Measurements from ENCODE around the gene ATP6AP1. TPM values are rescaled to one million over a fixed set of nuclear protein-coding genes. Genes with fewer than 3 reads are reported as not detected.

The ATP6AP1 gene
- total and polyA plus RNA-seq, 3 experiments from 2014 or later: 43.0 to 129 (median 43.2) TPM

DNA sequence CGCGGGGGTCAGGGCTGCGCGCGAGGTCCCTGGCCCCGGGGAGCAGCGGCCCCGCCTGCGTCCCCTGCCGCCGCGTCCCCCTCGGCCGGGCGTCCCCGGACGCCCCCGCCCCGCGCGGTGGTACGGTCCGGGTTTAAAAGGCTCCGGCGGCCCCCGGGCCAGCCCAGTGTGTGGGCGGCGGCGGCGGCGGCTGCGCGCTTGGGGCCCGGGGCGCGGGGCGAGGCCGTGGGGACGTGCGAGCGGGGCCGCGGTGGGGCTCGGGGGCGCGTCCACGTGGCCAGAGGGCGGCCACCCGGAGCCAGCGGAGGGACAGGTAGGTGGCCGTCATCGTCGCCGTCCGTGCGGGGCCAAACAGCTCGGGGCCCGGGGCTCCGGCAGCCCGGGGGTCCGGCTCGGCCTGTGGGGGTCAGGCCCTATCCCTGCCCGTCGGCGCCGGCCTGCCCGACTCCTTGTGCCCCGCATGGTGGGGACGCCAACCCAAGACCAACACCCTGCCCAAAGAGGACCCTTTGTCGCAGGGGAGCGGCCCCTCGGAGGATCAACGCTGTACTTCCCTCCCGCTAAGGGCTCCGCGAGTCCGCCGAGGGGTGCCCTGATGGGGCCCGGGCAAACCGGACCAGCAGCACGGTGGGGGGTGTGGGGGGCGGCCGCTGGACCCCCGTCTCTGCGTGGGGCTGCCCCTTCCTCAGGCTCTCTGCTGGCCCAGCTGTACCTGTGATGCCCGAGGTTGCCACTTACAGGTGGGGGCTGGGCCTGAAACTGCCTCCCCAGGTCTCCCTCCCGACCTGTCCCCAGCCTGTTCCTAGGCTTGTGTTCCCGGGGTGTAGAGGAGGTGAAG, 29.9 kb downstream of the ATP6AP1 start, which contains the start of gene PLXNA3:
Gene PLXNA3, plus strand, starts transcription at position 166 of the 838 bp plus-strand sequence. CDS start 1,903 bp downstream, outside the sequence.
- Histone ChIP-seq H3K27me3 (ENCODE audit: insufficient read depth, low read length, poor library complexity, severe bottlenecking) (no peaks in the 10 kb centered on the region), H3K4me3 (ENCODE audit: low read length) (peak within 1 kb of the TSS; percentile 55), H3K36me3 (ENCODE audit: insufficient read depth, low read length) (no peaks in the 10 kb centered on the region), H3K27ac (ENCODE audit: low read depth, low read length) (peak within 1 kb of the TSS; percentile 54), H3K9me3 (ENCODE audit: low read length) (no peaks in the 10 kb centered on the region), H3K4me1 (ENCODE audit: insufficient read depth, low read length) (peaks cover 5% of the 10 kb centered on the region)
- Mint-ChIP-seq H3K27ac (peak within 1 kb of the TSS; percentile 88 to 98 (median 94)), H3K36me3 (peaks cover 0 to 25% (median 2%) of the 10 kb centered on the region in 3 donors), H3K4me3 (peak within 1 kb of the TSS; percentile 88 to 95 (median 92)), H3K9me3 (no peaks in the 10 kb centered on the region), H3K27me3 (peaks cover 0 to 5% of the 10 kb centered on the region in 2 donors), H3K4me1 (peaks cover 14 to 34% (median 18%) of the 10 kb centered on the region in 3 donors)
- DNase-seq: peak; percentile 57 to 81 (median 73)
- CTCF ChIA-PET: interaction anchor here (1.2 to 1.4 kb wide), 3 partner anchors 27 to 60 kb away, joined by 3 to 4 read pairs (median 3); partner anchors contain the start of gene RPL10
- POLR2A ChIA-PET: interaction anchor here (0.6 to 1.4 kb wide), 6 partner anchors 14 to 30 kb away, joined by 3 to 4 read pairs (median 3); partner anchors contain the start of gene FAM50A

- Mint-ChIP-seq H3K9me3 (no peaks in the 10 kb centered on the region), H3K27ac (peak overlapping the region; percentile 26 to 94 (median 54)), H3K4me1 (peaks cover 14 to 34% (median 18%) of the 10 kb centered on the region in 3 donors), H3K4me3 (peak overlapping the region; percentile 77 to 92 (median 83)), H3K27me3 (peaks cover 0 to 4% of the 10 kb centered on the region in 2 donors), H3K36me3 (peaks cover 0 to 24% (median 2%) of the 10 kb centered on the region in 3 donors)
- Histone ChIP-seq H3K9me3 (ENCODE audit: low read length) (no peaks in the 10 kb centered on the region), H3K27me3 (ENCODE audit: insufficient read depth, low read length, poor library complexity, severe bottlenecking) (no peaks in the 10 kb centered on the region), H3K27ac (ENCODE audit: low read depth, low read length) (peak overlapping the region; percentile 54), H3K4me1 (ENCODE audit: insufficient read depth, low read length) (peaks cover 5% of the 10 kb centered on the region), H3K36me3 (ENCODE audit: insufficient read depth, low read length) (no peaks in the 10 kb centered on the region), H3K4me3 (ENCODE audit: low read length) (peak overlapping the region; percentile 55)
- CTCF ChIA-PET: interaction anchor here (1.3 kb wide), 1 partner anchor 60 kb away, joined by 4 read pairs; no protein-coding TSS in a partner anchor
- POLR2A ChIA-PET: interaction anchor here (0.6 to 1.4 kb wide), 7 partner anchors 9 to 31 kb away, joined by 3 to 4 read pairs (median 3); partner anchors contain the start of genes FAM50A and SLC10A3
- no peak for DNase-seq
Measured at GRCh38 chrX:154458954-154459778, 30.7 kb downstream of the ATP6AP1 start.

DNA sequence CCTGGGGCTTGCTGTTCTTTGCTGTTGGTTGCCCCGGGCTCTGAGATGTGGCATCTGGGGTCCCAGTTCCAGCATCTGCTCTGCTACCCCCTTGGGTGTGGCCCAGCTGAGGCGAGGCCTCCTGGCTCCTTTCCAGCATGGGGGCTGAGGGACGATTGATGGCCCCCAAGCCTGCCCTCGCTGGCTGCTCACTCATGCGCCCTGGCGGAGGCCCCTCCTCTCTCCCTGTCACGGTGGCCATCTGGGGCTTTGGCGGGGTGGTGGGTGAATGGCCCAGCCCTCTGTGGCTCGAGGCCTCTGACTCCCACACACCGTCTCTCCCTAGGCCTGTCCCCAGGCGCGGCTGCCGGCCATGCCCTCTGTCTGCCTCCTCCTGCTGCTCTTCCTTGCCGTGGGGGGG, 31.4 kb downstream of the ATP6AP1 start:
- peaks cover 0 to 1% of the 10 kb centered on the region in 2 donors for H3K27me3 Mint-ChIP-seq

DNA sequence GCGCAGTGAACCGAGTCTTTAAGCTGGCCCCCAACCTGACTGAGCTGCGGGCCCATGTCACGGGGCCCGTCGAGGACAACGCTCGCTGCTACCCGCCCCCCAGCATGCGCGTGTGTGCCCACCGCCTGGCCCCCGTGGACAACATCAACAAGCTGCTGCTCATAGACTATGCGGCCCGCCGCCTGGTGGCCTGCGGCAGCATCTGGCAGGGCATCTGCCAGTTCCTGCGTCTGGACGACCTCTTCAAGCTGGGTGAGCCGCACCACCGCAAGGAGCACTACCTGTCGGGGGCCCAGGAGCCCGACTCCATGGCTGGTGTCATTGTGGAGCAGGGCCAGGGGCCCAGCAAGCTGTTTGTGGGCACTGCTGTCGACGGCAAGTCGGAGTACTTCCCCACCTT, 31.8 kb downstream of the ATP6AP1 start:
- ChIA-PET CTCF (no interaction called here), POLR2A (no interaction called here)
- Mint-ChIP-seq H3K9me3 (no peaks in the 10 kb centered on the region), H3K4me3 (peak overlapping the region in 3 of 7 donors; percentile 47 to 85 (median 64)), H3K4me1 (peaks cover 14 to 34% (median 18%) of the 10 kb centered on the region in 3 donors), H3K27ac (peak overlapping the region in 1 of 8 donors; percentile 75), H3K36me3 (peaks cover 0 to 29% (median 2%) of the 10 kb centered on the region in 3 donors), H3K27me3 (peaks cover 0 to 1% of the 10 kb centered on the region in 2 donors)
- H3K27ac ChIP-seq (ENCODE audit: low read depth, low read length): no peak overlapping the region
- no peak overlapping the region for H3K4me3 ChIP-seq (ENCODE audit: low read length)
- no peaks in the 10 kb centered on the region for H3K27me3 ChIP-seq (ENCODE audit: insufficient read depth, low read length, poor library complexity, severe bottlenecking)
- no peak for DNase-seq
- H3K4me1 ChIP-seq (ENCODE audit: insufficient read depth, low read length): peaks cover 5% of the 10 kb centered on the region
- no peaks in the 10 kb centered on the region for H3K9me3 ChIP-seq (ENCODE audit: low read length)
- H3K36me3 ChIP-seq (ENCODE audit: insufficient read depth, low read length): no peaks in the 10 kb centered on the region

More for the DNA sequence above, 31.4 kb downstream of the ATP6AP1 start:
- no peak for DNase-seq
- Histone ChIP-seq H3K4me1 (ENCODE audit: insufficient read depth, low read length) (peaks cover 5% of the 10 kb centered on the region), H3K27ac (ENCODE audit: low read depth, low read length) (no peak overlapping the region), H3K9me3 (ENCODE audit: low read length) (no peaks in the 10 kb centered on the region), H3K27me3 (ENCODE audit: insufficient read depth, low read length, poor library complexity, severe bottlenecking) (no peaks in the 10 kb centered on the region), H3K4me3 (ENCODE audit: low read length) (no peak overlapping the region), H3K36me3 (ENCODE audit: insufficient read depth, low read length) (no peaks in the 10 kb centered on the region)
- H3K4me3 Mint-ChIP-seq: peak overlapping the region in 5 of 7 donors; percentile 41 to 85 (median 64)
- no peaks in the 10 kb centered on the region for H3K9me3 Mint-ChIP-seq
- ChIA-PET POLR2A (interaction anchor here (0.8 to 1.4 kb wide), 3 partner anchors 8 to 31 kb away, joined by 3 to 4 read pairs (median 3); partner anchors contain the start of genes FAM50A and SLC10A3), CTCF (interaction anchor here (1.3 kb wide), 1 partner anchor 61 kb away, joined by 4 read pairs; no protein-coding TSS in a partner anchor)
- H3K27ac Mint-ChIP-seq: no peak overlapping the region
- peaks cover 0 to 25% (median 2%) of the 10 kb centered on the region in 3 donors for H3K36me3 Mint-ChIP-seq
- peaks cover 14 to 34% (median 18%) of the 10 kb centered on the region in 3 donors for H3K4me1 Mint-ChIP-seq

DNA sequence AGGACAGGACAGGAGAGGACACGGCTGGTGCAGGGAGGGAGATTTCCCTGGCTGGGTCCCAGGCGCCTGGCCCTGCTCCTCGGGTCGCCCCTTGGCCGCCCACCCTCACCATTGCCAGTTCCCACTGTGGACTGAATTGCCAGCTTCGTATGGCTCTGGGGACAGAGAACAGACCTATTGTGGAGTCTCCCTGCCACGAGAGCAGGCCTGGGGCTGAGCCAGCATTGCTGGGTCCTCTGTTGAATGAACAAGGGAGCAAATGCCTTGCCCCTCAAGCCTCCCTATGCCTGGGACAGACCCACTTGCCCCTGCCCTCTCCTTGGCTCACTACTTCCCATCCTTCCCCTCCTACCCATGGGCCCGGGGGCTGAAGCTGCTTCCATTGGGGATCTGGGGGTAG, 33.9 kb downstream of the ATP6AP1 start:
- Histone ChIP-seq H3K9me3 (ENCODE audit: low read length) (no peaks in the 10 kb centered on the region), H3K4me1 (ENCODE audit: insufficient read depth, low read length) (peaks cover 5% of the 10 kb centered on the region), H3K36me3 (ENCODE audit: insufficient read depth, low read length) (no peaks in the 10 kb centered on the region), H3K27ac (ENCODE audit: low read depth, low read length) (no peak overlapping the region), H3K27me3 (ENCODE audit: insufficient read depth, low read length, poor library complexity, severe bottlenecking) (no peaks in the 10 kb centered on the region), H3K4me3 (ENCODE audit: low read length) (no peak overlapping the region)
- DNase-seq: no peak
- ChIA-PET CTCF (no interaction called here), POLR2A (no interaction called here)
- no peak overlapping the region for H3K4me3 Mint-ChIP-seq
- no peaks in the 10 kb centered on the region for H3K9me3 Mint-ChIP-seq
- H3K27me3 Mint-ChIP-seq: peaks cover 0 to 1% of the 10 kb centered on the region in 2 donors
- peaks cover 0 to 40% (median 2%) of the 10 kb centered on the region in 3 donors for H3K36me3 Mint-ChIP-seq
- peak overlapping the region in 1 of 8 donors; percentile 54 for H3K27ac Mint-ChIP-seq
- H3K4me1 Mint-ChIP-seq: peaks cover 11 to 31% (median 16%) of the 10 kb centered on the region in 3 donors

GRCh38 chrX:154463611-154464220, 35.2 kb downstream of the ATP6AP1 start:
- ChIA-PET CTCF (interaction anchor here (1.0 kb wide), 1 partner anchor 13 kb away, joined by 3 read pairs; no protein-coding TSS in a partner anchor), POLR2A (no interaction called here)
- Histone ChIP-seq H3K4me1 (ENCODE audit: insufficient read depth, low read length) (peaks cover 5% of the 10 kb centered on the region), H3K4me3 (ENCODE audit: low read length) (no peak overlapping the region), H3K9me3 (ENCODE audit: low read length) (no peaks in the 10 kb centered on the region), H3K36me3 (ENCODE audit: insufficient read depth, low read length) (no peaks in the 10 kb centered on the region), H3K27me3 (ENCODE audit: insufficient read depth, low read length, poor library complexity, severe bottlenecking) (no peaks in the 10 kb centered on the region), H3K27ac (ENCODE audit: low read depth, low read length) (no peak overlapping the region)
- Mint-ChIP-seq H3K4me3 (no peak overlapping the region), H3K27me3 (no peaks in the 10 kb centered on the region), H3K27ac (no peak overlapping the region), H3K36me3 (peaks cover 0 to 45% (median 2%) of the 10 kb centered on the region in 3 donors), H3K9me3 (no peaks in the 10 kb centered on the region), H3K4me1 (peaks cover 9 to 30% (median 15%) of the 10 kb centered on the region in 3 donors)
- DNase-seq: no peak

DNA sequence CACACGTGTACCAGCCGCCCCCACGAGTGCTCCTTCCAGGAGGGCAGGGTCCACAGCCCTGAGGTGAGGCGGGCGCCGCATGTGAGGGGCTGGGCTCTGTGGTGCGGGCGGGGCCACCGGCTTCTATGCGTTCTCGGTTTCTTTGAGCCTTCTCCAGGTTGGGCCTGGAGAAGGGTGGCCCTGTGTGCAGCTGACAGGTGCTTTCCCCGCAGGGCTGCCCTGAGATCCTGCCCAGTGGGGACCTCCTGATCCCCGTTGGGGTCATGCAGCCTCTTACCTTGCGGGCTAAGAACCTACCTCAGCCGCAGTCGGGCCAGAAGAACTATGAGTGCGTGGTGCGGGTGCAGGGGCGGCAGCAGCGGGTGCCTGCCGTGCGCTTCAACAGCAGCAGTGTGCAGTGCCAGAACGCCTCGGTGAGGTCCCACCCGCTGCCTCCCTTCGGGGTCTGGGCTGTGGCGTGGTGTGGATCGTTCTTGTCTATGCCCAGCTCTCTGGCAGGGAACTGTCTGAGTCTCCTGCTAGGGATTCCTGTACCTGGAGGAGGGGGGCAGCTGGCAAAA, 36.4 kb downstream of the ATP6AP1 start:
- no peak overlapping the region for H3K27ac ChIP-seq (ENCODE audit: low read depth, low read length)
- no peak overlapping the region for H3K4me3 ChIP-seq (ENCODE audit: low read length)
- Mint-ChIP-seq H3K27ac (peak overlapping the region in 1 of 8 donors; percentile 81), H3K36me3 (peaks cover 0 to 52% (median 2%) of the 10 kb centered on the region in 3 donors), H3K27me3 (no peaks in the 10 kb centered on the region), H3K4me3 (peak overlapping the region in 1 of 7 donors; percentile 44), H3K4me1 (peaks cover 9 to 20% (median 11%) of the 10 kb centered on the region in 3 donors), H3K9me3 (no peaks in the 10 kb centered on the region)
- H3K4me1 ChIP-seq (ENCODE audit: insufficient read depth, low read length): no peaks in the 10 kb centered on the region
- POLR2A ChIA-PET: no interaction called here
- H3K27me3 ChIP-seq (ENCODE audit: insufficient read depth, low read length, poor library complexity, severe bottlenecking): no peaks in the 10 kb centered on the region
- CTCF ChIA-PET: no interaction called here
- no peaks in the 10 kb centered on the region for H3K36me3 ChIP-seq (ENCODE audit: insufficient read depth, low read length)
- DNase-seq: no peak
- no peaks in the 10 kb centered on the region for H3K9me3 ChIP-seq (ENCODE audit: low read length)
